Chondrocyte (in vitro differentiated cells): Measurements from ENCODE around the gene C12orf42. TPM values are rescaled to one million over a fixed set of nuclear protein-coding genes. Genes with fewer than 3 reads are reported as not detected.

Source experiments
- DNase-seq: peaks from one replicate; pipeline ENCODE4 v3.0.0; 2021; ENCODE audit warnings: mixed read lengths, low spot score
- H3K27ac Mint-ChIP-seq: one replicate; pipeline ENCODE4 v1.8.0; 2021; ENCODE audit warnings: mild to moderate bottlenecking, moderate library complexity, mixed read lengths; ENCODE audit not compliant: unreplicated experiment
- H3K27me3 Mint-ChIP-seq: 2 replicates; pipeline ENCODE4 v1.8.0; 2021; ENCODE audit warnings: low read depth, mixed read lengths
- H3K36me3 Mint-ChIP-seq: 2 replicates; pipeline ENCODE4 v1.8.0; 2021; ENCODE audit warnings: low read depth, mixed read lengths
- H3K4me1 Mint-ChIP-seq: 2 replicates; pipeline ENCODE4 v1.8.0; 2021; ENCODE audit warnings: low read depth, mild to moderate bottlenecking, mixed read lengths
- H3K4me3 Mint-ChIP-seq: one replicate; pipeline ENCODE4 v1.8.0; 2021; ENCODE audit warnings: mild to moderate bottlenecking, moderate library complexity, mixed read lengths; ENCODE audit not compliant: unreplicated experiment
- H3K9me3 Mint-ChIP-seq: 2 replicates; pipeline ENCODE4 v1.8.0; 2021; ENCODE audit warnings: low read depth, mixed read lengths
- total RNA-seq: library from RNA; stranded (reverse); gene quantifications from 3 replicates; pipeline ENCODE4 v1.2.1, GENCODE V29; 2021
- TF ChIP-seq, protein P1 (sequence below): fragments of 200-600 bp; sonication (generic); IDR thresholded peaks from 2 replicates; pipeline ENCODE4 v1.5.0; 2021; ENCODE audit warnings: antibody characterized with exemption, mild to moderate bottlenecking, moderate library complexity

Gene C12orf42
- total RNA-seq, 1 donor from 2014 or later = not detected

DNA sequence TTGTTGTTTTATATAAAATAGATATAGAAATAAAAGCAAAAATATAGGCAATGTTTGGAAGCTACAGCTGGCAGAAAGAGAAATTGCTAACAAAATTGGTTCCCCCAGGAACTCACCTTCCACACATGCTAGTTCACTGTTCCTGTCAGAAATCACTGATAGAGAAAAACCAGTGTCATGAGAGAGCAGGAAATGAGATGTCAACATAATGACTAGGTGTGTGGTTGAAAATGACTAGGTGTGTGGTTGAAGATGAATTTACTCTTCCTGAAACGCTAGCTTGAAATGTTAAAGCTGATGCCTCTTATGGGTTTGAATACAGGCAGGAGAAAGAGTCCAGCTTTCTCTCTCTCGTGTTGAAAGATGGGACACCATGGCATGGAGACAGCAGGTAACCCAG, 216.3 kb downstream of the C12orf42 start:
- H3K27me3 Mint-ChIP-seq = peaks cover 4% of the 10 kb centered on the region
- H3K27ac Mint-ChIP-seq = no peak overlapping the region
- no peaks in the 10 kb centered on the region for H3K9me3 Mint-ChIP-seq
- TF ChIP-seq, protein P1, sequence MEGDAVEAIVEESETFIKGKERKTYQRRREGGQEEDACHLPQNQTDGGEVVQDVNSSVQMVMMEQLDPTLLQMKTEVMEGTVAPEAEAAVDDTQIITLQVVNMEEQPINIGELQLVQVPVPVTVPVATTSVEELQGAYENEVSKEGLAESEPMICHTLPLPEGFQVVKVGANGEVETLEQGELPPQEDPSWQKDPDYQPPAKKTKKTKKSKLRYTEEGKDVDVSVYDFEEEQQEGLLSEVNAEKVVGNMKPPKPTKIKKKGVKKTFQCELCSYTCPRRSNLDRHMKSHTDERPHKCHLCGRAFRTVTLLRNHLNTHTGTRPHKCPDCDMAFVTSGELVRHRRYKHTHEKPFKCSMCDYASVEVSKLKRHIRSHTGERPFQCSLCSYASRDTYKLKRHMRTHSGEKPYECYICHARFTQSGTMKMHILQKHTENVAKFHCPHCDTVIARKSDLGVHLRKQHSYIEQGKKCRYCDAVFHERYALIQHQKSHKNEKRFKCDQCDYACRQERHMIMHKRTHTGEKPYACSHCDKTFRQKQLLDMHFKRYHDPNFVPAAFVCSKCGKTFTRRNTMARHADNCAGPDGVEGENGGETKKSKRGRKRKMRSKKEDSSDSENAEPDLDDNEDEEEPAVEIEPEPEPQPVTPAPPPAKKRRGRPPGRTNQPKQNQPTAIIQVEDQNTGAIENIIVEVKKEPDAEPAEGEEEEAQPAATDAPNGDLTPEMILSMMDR = no peak
- H3K36me3 Mint-ChIP-seq = no peaks in the 10 kb centered on the region
- DNase-seq = no peak
- no peaks in the 10 kb centered on the region for H3K4me1 Mint-ChIP-seq
- H3K4me3 Mint-ChIP-seq = no peak overlapping the region

DNA sequence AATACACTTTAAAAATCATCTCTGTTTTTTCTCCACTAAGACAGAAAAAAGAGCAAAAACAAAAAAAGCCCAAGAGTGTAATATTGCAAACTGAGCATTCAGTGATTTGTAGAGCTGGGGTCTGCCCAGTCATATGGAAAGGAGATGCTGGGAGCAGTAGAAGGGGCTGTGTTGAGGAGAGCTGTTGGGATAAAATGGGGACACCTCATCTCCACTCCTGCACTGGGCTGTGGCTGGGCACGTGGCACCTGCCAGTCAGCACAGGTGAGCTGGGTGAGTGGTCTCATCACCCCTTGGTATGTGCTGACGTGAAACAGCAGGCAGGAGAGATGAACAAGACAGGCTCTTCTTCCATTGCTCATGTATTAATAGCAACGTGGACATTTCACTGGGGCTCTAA, 217.4 kb downstream of the C12orf42 start:
- no peak for DNase-seq
- no peak overlapping the region for H3K4me3 Mint-ChIP-seq
- H3K36me3 Mint-ChIP-seq = no peaks in the 10 kb centered on the region
- H3K4me1 Mint-ChIP-seq = no peaks in the 10 kb centered on the region
- H3K27ac Mint-ChIP-seq = no peak overlapping the region
- TF ChIP-seq, protein P1 = no peak
- H3K27me3 Mint-ChIP-seq = peaks cover 4% of the 10 kb centered on the region
- no peaks in the 10 kb centered on the region for H3K9me3 Mint-ChIP-seq

DNA sequence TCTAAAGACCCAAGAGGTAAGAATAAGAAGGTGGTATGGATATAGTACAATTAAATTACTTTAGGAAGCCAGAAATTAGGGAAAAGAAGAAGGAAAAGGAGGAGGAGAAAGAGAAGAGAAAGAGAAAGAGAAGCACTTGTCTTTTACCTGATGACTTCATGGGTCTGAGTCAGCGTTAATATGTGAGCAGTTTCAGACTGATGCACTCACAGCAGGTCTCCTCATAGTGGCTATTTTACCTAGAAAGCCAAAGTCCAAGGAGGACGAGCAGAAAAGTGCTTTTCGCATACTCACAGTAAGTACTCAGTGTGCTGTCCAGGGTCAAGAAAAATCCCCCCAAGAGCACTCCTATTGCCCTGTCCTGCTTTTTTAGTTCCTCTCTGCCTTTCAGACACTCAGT, 222.1 kb downstream of the C12orf42 start:
- DNase-seq = no peak
- Mint-ChIP-seq H3K36me3 (no peaks in the 10 kb centered on the region), H3K4me1 (no peaks in the 10 kb centered on the region), H3K27me3 (peaks cover 10% of the 10 kb centered on the region), H3K9me3 (no peaks in the 10 kb centered on the region), H3K4me3 (no peak overlapping the region), H3K27ac (no peak overlapping the region)
- TF ChIP-seq, protein P1 = no peak

DNA sequence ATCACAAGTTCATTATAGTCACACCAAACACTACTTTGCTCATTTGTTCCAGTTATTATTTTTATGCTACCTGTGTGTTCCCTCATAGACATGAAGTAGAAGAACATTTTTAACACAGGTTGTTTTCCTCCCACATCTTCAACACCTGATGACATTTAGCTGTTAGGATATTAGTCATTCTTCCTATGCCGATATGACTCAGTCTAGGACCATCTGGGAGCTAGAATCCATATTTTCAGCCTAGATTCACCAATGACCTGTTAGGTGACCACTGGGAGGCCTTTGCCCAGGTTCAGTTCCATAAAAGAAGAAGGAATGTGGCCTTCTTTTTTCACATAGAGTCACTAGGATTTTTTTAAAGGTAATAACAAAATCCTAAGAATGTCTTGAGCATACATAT, 222.8 kb downstream of the C12orf42 start:
- H3K4me1 Mint-ChIP-seq = no peaks in the 10 kb centered on the region
- no peak overlapping the region for H3K27ac Mint-ChIP-seq
- no peak for DNase-seq
- no peaks in the 10 kb centered on the region for H3K9me3 Mint-ChIP-seq
- no peaks in the 10 kb centered on the region for H3K36me3 Mint-ChIP-seq
- TF ChIP-seq, protein P1 = no peak
- H3K27me3 Mint-ChIP-seq = peaks cover 14% of the 10 kb centered on the region
- no peak overlapping the region for H3K4me3 Mint-ChIP-seq

DNA sequence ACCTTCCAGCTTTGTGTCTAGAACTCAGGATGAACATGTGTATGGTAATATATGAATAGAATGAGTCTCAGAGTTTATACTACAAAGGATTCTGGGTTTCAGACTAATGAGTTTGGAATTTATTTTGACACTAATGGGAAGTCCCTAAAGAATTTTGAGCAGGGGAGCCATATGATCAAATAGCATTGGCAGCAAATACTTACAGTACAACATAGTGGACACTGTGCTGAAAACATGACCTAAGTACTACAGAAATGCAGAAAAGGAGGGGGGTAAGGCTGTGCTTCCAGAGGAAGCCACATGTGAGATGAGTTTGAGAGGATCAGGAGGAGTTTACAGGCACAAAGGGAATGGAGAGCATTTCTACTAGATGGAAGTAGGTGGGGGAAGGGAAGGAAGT, 225.8 kb downstream of the C12orf42 start:
- H3K9me3 Mint-ChIP-seq = no peaks in the 10 kb centered on the region
- no peaks in the 10 kb centered on the region for H3K36me3 Mint-ChIP-seq
- H3K4me1 Mint-ChIP-seq = no peaks in the 10 kb centered on the region
- DNase-seq = no peak
- H3K27ac Mint-ChIP-seq = no peak overlapping the region
- TF ChIP-seq, protein P1 = no peak
- no peak overlapping the region for H3K4me3 Mint-ChIP-seq
- peaks cover 13% of the 10 kb centered on the region for H3K27me3 Mint-ChIP-seq
